ENCODE measurements around the gene STK11. TPM values are rescaled to one million over a fixed set of nuclear protein-coding genes. Genes with fewer than 3 reads are reported as not detected.
A peak's percentile ranks its signal among the peaks of the same experiment; 100 is the strongest.

Gene STK11
- total RNA-seq, 4 donors from 2014 or later = 38.0 to 48.4 (median 44.2) TPM

GRCh38 chr19:1266129-1266915 is 60.7 kb downstream of the STK11 start:
- ATAC-seq (ENCODE audit: low FRiP score) = peak; percentile 10
- DNase-seq (ENCODE audit: low spot score) = no peak
- no peak for TF ChIP-seq CTCF (IDR thresholded peaks at IDR 0.05)

GRCh38 chr19:1266916-1267476 is 61.4 kb downstream of the STK11 start:
- no peak for DNase-seq (ENCODE audit: low spot score)
- TF ChIP-seq CTCF (IDR thresholded peaks at IDR 0.05) = peak in 2 of 3 donors; percentile 79 to 99
- no peak for ATAC-seq (ENCODE audit: low FRiP score)

GRCh38 chr19:1267477-1268225 is 62.1 kb downstream of the STK11 start:
- no peak for ATAC-seq (ENCODE audit: low FRiP score)

GRCh38 chr19:1268226-1269064 is 62.9 kb downstream of the STK11 start:
- TF ChIP-seq CTCF (IDR thresholded peaks at IDR 0.05) = no peak
- ATAC-seq (ENCODE audit: low FRiP score) = no peak
- no peak for DNase-seq (ENCODE audit: low spot score)

More at GRCh38 chr19:1267477-1268225, 62.1 kb downstream of the STK11 start:
- no peak for TF ChIP-seq CTCF (IDR thresholded peaks at IDR 0.05)
- DNase-seq (ENCODE audit: low spot score) = no peak

GRCh38 chr19:1269065-1269477 is 63.5 kb downstream of the STK11 start, which contains the start of gene CIRBP:
Gene CIRBP (plus strand): TSS chr19:1269332. CDS start chr19:1270934, 1,602 bp downstream.
- ATAC-seq (ENCODE audit: low FRiP score) = peak; percentile 53
- no peak for TF ChIP-seq CTCF (IDR thresholded peaks at IDR 0.05)

GRCh38 chr19:1269478-1270212 is 64.1 kb downstream of the STK11 start:
- peak; percentile 20 for ATAC-seq (ENCODE audit: low FRiP score)
- no peak for TF ChIP-seq CTCF (IDR thresholded peaks at IDR 0.05)
- no peak for DNase-seq (ENCODE audit: low spot score)

More at GRCh38 chr19:1269065-1269477, 63.5 kb downstream of the STK11 start, which contains the start of gene CIRBP:
- peak; percentile 99 for DNase-seq (ENCODE audit: low spot score)
